Activated naive CD8-positive, alpha-beta T cell treated with anti-CD3 and anti-CD28 coated beads, Interleukin-2, amount 50 U/mL, for 24 hours (primary cell): ENCODE results near the gene CCDC34.
"Not testable (repeated sequence)": the region's sequence is repeated elsewhere in the genome, so short reads cannot be mapped to it uniquely, and the experiment has no call there.

ENCODE experiments used
- ATAC-seq: fragments of 150-1000 bp; cut with Tn5 transposase; one replicate; pipeline ENCODE4 v1.10.0; 2021
- DNase-seq: peaks from one replicate; pipeline ENCODE4 v3.0.0; 2021
- H3K27ac Mint-ChIP-seq: one replicate; pipeline ENCODE4 v1.8.0; 2021; ENCODE audit warnings: mild to moderate bottlenecking, mixed read lengths
- H3K27me3 Mint-ChIP-seq: one replicate; pipeline ENCODE4 v1.8.0; 2021; ENCODE audit warnings: mixed read lengths
- H3K36me3 Mint-ChIP-seq: one replicate; pipeline ENCODE4 v1.8.0; 2021; ENCODE audit warnings: low read depth, mixed read lengths
- H3K4me1 Mint-ChIP-seq: one replicate; pipeline ENCODE4 v1.8.0; 2021; ENCODE audit warnings: mixed read lengths
- H3K4me3 Mint-ChIP-seq: one replicate; pipeline ENCODE4 v1.8.0; 2021; ENCODE audit warnings: mild to moderate bottlenecking, moderate library complexity, mixed read lengths
- H3K9me3 Mint-ChIP-seq: one replicate; pipeline ENCODE4 v1.8.0; 2021; ENCODE audit warnings: mixed read lengths

CCDC34 gene

GRCh38 chr11:27357250-27357649 is 5.8 kb downstream of the CCDC34 start:
- no peak overlapping the region for H3K27ac Mint-ChIP-seq
- H3K36me3 Mint-ChIP-seq, result no peaks in the 10 kb centered on the region
- H3K9me3 Mint-ChIP-seq, result no peaks in the 10 kb centered on the region
- ATAC-seq, result no peak
- peaks cover 9% of the 10 kb centered on the region for H3K4me1 Mint-ChIP-seq
- no peak overlapping the region for H3K4me3 Mint-ChIP-seq
- no peak for DNase-seq
- no peaks in the 10 kb centered on the region for H3K27me3 Mint-ChIP-seq

GRCh38 chr11:27356624-27357222 is 6.3 kb downstream of the CCDC34 start:
- Mint-ChIP-seq H3K36me3 (no peaks in the 10 kb centered on the region), H3K4me3 (no peak overlapping the region), H3K27me3 (no peaks in the 10 kb centered on the region), H3K9me3 (no peaks in the 10 kb centered on the region), H3K4me1 (peaks cover 4% of the 10 kb centered on the region), H3K27ac (no peak overlapping the region)
- DNase-seq, result no peak
- ATAC-seq, result no peak

GRCh38 chr11:27355575-27356104 is 7.4 kb downstream of the CCDC34 start:
- Mint-ChIP-seq H3K36me3 (no peaks in the 10 kb centered on the region), H3K4me1 (no peaks in the 10 kb centered on the region), H3K27ac (no peak overlapping the region), H3K4me3 (no peak overlapping the region), H3K27me3 (no peaks in the 10 kb centered on the region), H3K9me3 (no peaks in the 10 kb centered on the region)
- DNase-seq (no peak), ATAC-seq (no peak)

- H3K4me3 Mint-ChIP-seq, result no peak overlapping the region
- H3K4me1 Mint-ChIP-seq, result no peaks in the 10 kb centered on the region
- H3K36me3 Mint-ChIP-seq, result peaks cover 4% of the 10 kb centered on the region
These were observed 8.6 kb downstream of the CCDC34 start for GRCh38 chr11:27354359-27354965.

GRCh38 chr11:27353593-27354358 is 9.2 kb downstream of the CCDC34 start:
- Mint-ChIP-seq H3K27me3 (no peaks in the 10 kb centered on the region), H3K9me3 (no peaks in the 10 kb centered on the region)

More at GRCh38 chr11:27354359-27354965, 8.6 kb downstream of the CCDC34 start:
- DNase-seq, result no peak
- no peaks in the 10 kb centered on the region for H3K9me3 Mint-ChIP-seq
- no peak for ATAC-seq
- no peaks in the 10 kb centered on the region for H3K27me3 Mint-ChIP-seq
- H3K27ac Mint-ChIP-seq, result no peak overlapping the region

GRCh38 chr11:27352781-27353180 is 10.2 kb downstream of the CCDC34 start:
- no peaks in the 10 kb centered on the region for H3K9me3 Mint-ChIP-seq
- DNase-seq (no peak), ATAC-seq (no peak)
- no peaks in the 10 kb centered on the region for H3K27me3 Mint-ChIP-seq
- H3K4me1 Mint-ChIP-seq, result no peaks in the 10 kb centered on the region
- H3K4me3 Mint-ChIP-seq, result no peak overlapping the region
- peaks cover 7% of the 10 kb centered on the region for H3K36me3 Mint-ChIP-seq
- no peak overlapping the region for H3K27ac Mint-ChIP-seq

More at GRCh38 chr11:27353593-27354358, 9.2 kb downstream of the CCDC34 start:
- H3K4me3 Mint-ChIP-seq, result no peak overlapping the region
- H3K4me1 Mint-ChIP-seq, result no peaks in the 10 kb centered on the region
- H3K27ac Mint-ChIP-seq, result no peak overlapping the region
- no peak for DNase-seq
- ATAC-seq, result no peak
- H3K36me3 Mint-ChIP-seq, result peaks cover 4% of the 10 kb centered on the region

GRCh38 chr11:27350511-27350910 is 12.5 kb downstream of the CCDC34 start:
- H3K27me3 Mint-ChIP-seq, result no peaks in the 10 kb centered on the region
- H3K9me3 Mint-ChIP-seq, result no peaks in the 10 kb centered on the region
- peaks cover 8% of the 10 kb centered on the region for H3K36me3 Mint-ChIP-seq
- H3K4me1 Mint-ChIP-seq, result no peaks in the 10 kb centered on the region
- H3K27ac Mint-ChIP-seq, result no peak overlapping the region
- DNase-seq (no peak), ATAC-seq (no peak)
- no peak overlapping the region for H3K4me3 Mint-ChIP-seq

GRCh38 chr11:27349919-27350318 is 13.1 kb downstream of the CCDC34 start:
- Mint-ChIP-seq H3K36me3 (peaks cover 8% of the 10 kb centered on the region), H3K4me3 (no peak overlapping the region), H3K4me1 (no peaks in the 10 kb centered on the region), H3K27me3 (no peaks in the 10 kb centered on the region), H3K27ac (no peak overlapping the region), H3K9me3 (no peaks in the 10 kb centered on the region)
- DNase-seq (no peak), ATAC-seq (no peak)

- no peak for ATAC-seq
- no peak overlapping the region for H3K27ac Mint-ChIP-seq
- peaks cover 8% of the 10 kb centered on the region for H3K36me3 Mint-ChIP-seq
- no peak for DNase-seq
- H3K27me3 Mint-ChIP-seq, result no peaks in the 10 kb centered on the region
- no peak overlapping the region for H3K4me3 Mint-ChIP-seq
- no peaks in the 10 kb centered on the region for H3K9me3 Mint-ChIP-seq
- H3K4me1 Mint-ChIP-seq, result no peaks in the 10 kb centered on the region
These were observed 14.6 kb downstream of the CCDC34 start for GRCh38 chr11:27348340-27348873.

- Mint-ChIP-seq H3K4me3 (no peak overlapping the region), H3K4me1 (no peaks in the 10 kb centered on the region), H3K36me3 (peaks cover 8% of the 10 kb centered on the region), H3K27me3 (no peaks in the 10 kb centered on the region), H3K27ac (no peak overlapping the region), H3K9me3 (no peaks in the 10 kb centered on the region)
- no peak for DNase-seq
- no peak for ATAC-seq
These were observed 15.4 kb downstream of the CCDC34 start for GRCh38 chr11:27347359-27348339.

GRCh38 chr11:27339941-27340340 is 23.1 kb downstream of the CCDC34 start:
- Mint-ChIP-seq H3K27ac (no peak overlapping the region), H3K9me3 (no peaks in the 10 kb centered on the region), H3K27me3 (no peaks in the 10 kb centered on the region), H3K4me3 (no peak overlapping the region), H3K36me3 (peaks cover 13% of the 10 kb centered on the region), H3K4me1 (no peaks in the 10 kb centered on the region)
- DNase-seq (no peak), ATAC-seq (no peak)

- not testable (repeated sequence) for H3K9me3 Mint-ChIP-seq, H3K4me1 Mint-ChIP-seq, H3K27ac Mint-ChIP-seq, DNase-seq, ATAC-seq, H3K27me3 Mint-ChIP-seq, H3K4me3 Mint-ChIP-seq
- peaks cover 11% of the 10 kb centered on the region for H3K36me3 Mint-ChIP-seq
These were observed 28.3 kb downstream of the CCDC34 start for GRCh38 chr11:27334764-27335163.

- DNase-seq (no peak), ATAC-seq (no peak)
- no peak overlapping the region for H3K4me3 Mint-ChIP-seq
- peaks cover 4% of the 10 kb centered on the region for H3K36me3 Mint-ChIP-seq
- no peaks in the 10 kb centered on the region for H3K9me3 Mint-ChIP-seq
- no peaks in the 10 kb centered on the region for H3K4me1 Mint-ChIP-seq
- no peak overlapping the region for H3K27ac Mint-ChIP-seq
- H3K27me3 Mint-ChIP-seq, result no peaks in the 10 kb centered on the region
These were observed 31.0 kb downstream of the CCDC34 start for GRCh38 chr11:27331981-27332380.
